Keratinocyte (primary cell): ENCODE measurements around the gene ARRDC2. TPM values are rescaled to one million over a fixed set of nuclear protein-coding genes. Genes with fewer than 3 reads are reported as not detected.

Experiments used
- DNase-seq: peaks from one replicate; pipeline ENCODE4 v3.0.0-alpha.2; 2011; ENCODE audit warnings: low read depth, missing footprints, low spot score
- FAIRE-seq: peaks from 2 replicates; lab custom pipeline; 2011; peaks lifted over from hg19 to GRCh38; lab: Jason Lieb, UNC
- H2AFZ ChIP-seq: 2 replicates; pipeline ENCODE4 v1.6.0; 2012; ENCODE audit warnings: low read length, control low read depth, inconsistent platforms; ENCODE audit not compliant: control insufficient read depth
- H3K27ac ChIP-seq: 2 replicates; pipeline ENCODE4 v1.5.1; 2011; ENCODE audit warnings: low read length; ENCODE audit not compliant: control insufficient read depth, insufficient read depth
- H3K27me3 ChIP-seq: 3 replicates; pipeline ENCODE4 v1.6.0; 2011; ENCODE audit warnings: low read length; ENCODE audit not compliant: control insufficient read depth, insufficient read depth; ENCODE audit errors: extremely low read depth
- H3K36me3 ChIP-seq, 2 experiments: 2 replicates in 1 of 2; 3 replicates in 1 of 2; pipeline ENCODE4 v1.5.1; 2011; ENCODE audit warnings: low read length in 2 of 2, mild to moderate bottlenecking in 1 of 2; ENCODE audit not compliant: control insufficient read depth in 2 of 2, insufficient read depth in 2 of 2; ENCODE audit errors: extremely low read depth in 1 of 2
- H3K4me1 ChIP-seq: 3 replicates; pipeline ENCODE4 v1.5.1; 2011; ENCODE audit warnings: low read length; ENCODE audit not compliant: control insufficient read depth, insufficient read depth; ENCODE audit errors: extremely low read depth
- H3K4me2 ChIP-seq: 3 replicates; pipeline ENCODE4 v1.6.0; 2011; ENCODE audit warnings: low read depth, low read length; ENCODE audit not compliant: control insufficient read depth, insufficient read depth; ENCODE audit errors: extremely low read depth
- H3K4me3 ChIP-seq, 3 experiments: fragments of 200-600 bp in 1 of 3; sonication (generic) in 1 of 3; 2 replicates in 2 of 3; 3 replicates in 1 of 3; pipeline ENCODE4 v1.5.1; 2011 to 2016; ENCODE audit warnings: low read length in 3 of 3, mild to moderate bottlenecking in 3 of 3, control low read depth in 2 of 3, inconsistent platforms in 1 of 3, low read depth in 1 of 3, mixed read lengths in 1 of 3, mixed run types in 1 of 3, moderate library complexity in 1 of 3; ENCODE audit not compliant: control insufficient read depth in 2 of 3, insufficient read depth in 2 of 3; ENCODE audit errors: extremely low read depth in 1 of 3
- H3K79me2 ChIP-seq: 2 replicates; pipeline ENCODE4 v1.6.0; 2012; ENCODE audit warnings: low read length; ENCODE audit not compliant: control insufficient read depth, insufficient read depth
- H3K9ac ChIP-seq: 3 replicates; pipeline ENCODE4 v1.6.0; 2011; ENCODE audit warnings: low read length; ENCODE audit not compliant: control insufficient read depth, insufficient read depth; ENCODE audit errors: extremely low read depth
- H3K9me1 ChIP-seq: 3 replicates; pipeline ENCODE4 v1.6.0; 2011; ENCODE audit warnings: low read length; ENCODE audit not compliant: control insufficient read depth, insufficient read depth; ENCODE audit errors: extremely low read depth
- H3K9me3 ChIP-seq: 2 replicates; pipeline ENCODE4 v1.5.1; 2012; ENCODE audit warnings: low read depth, low read length; ENCODE audit not compliant: control insufficient read depth
- H4K20me1 ChIP-seq: 3 replicates; pipeline ENCODE4 v1.6.0; 2011; ENCODE audit warnings: low read length; ENCODE audit not compliant: control insufficient read depth, insufficient read depth; ENCODE audit errors: extremely low read depth
- CTCF ChIP-seq, 3 experiments: IDR thresholded peaks in 1 of 3; conservative IDR thresholded peaks in 1 of 3; optimal IDR thresholded peaks in 1 of 3; 2 replicates in 2 of 3; 3 replicates in 1 of 3; pipeline versions ENCODE3 to v1.5.1; 2011; ENCODE audit warnings: low read length in 3 of 3, mild to moderate bottlenecking in 3 of 3, moderate library complexity in 2 of 3, control low read depth in 1 of 3, inconsistent platforms in 1 of 3; ENCODE audit not compliant: insufficient read depth in 2 of 3; ENCODE audit errors: extremely low read depth in 1 of 3
- EZH2 ChIP-seq: IDR thresholded peaks from one replicate; pipeline ENCODE4 v1.6.1; 2012; ENCODE audit warnings: inconsistent platforms, mild to moderate bottlenecking, low read length, moderate library complexity
- dilution Hi-C: fragments of 300-500 bp; cut with MboI; formaldehyde crosslinking; loops from one replicate; pipeline ENCODE4 v1.7.0; 2020; ENCODE audit warnings: low sequenced_read_pairs; ENCODE audit not compliant: extremely low pct_ligation_motif_present
- polyA plus RNA-seq, 5 experiments: library from polyadenylated mRNA; depleted of rRNA in 3 of 5; stranded (reverse) in 3 of 5; stranded (forward) in 1 of 5; unstranded in 1 of 5; fragments of >200 nt; gene quantifications; 1 replicate in 1 of 5; 2 replicates in 3 of 5; 3 replicates in 1 of 5; pipeline versions ENCODE4 v1.2.1 to v1.2.3, GENCODE V29; 2011 to 2012; ENCODE audit warnings: missing spikeins in 2 of 5, low read depth in 1 of 5, low replicate concordance in 1 of 5

Gene ARRDC2
- polyA plus RNA-seq, 1 donor (not counting 4 experiments of a cell fraction or from before 2014, with no cell fraction given): 2.4 TPM

DNA sequence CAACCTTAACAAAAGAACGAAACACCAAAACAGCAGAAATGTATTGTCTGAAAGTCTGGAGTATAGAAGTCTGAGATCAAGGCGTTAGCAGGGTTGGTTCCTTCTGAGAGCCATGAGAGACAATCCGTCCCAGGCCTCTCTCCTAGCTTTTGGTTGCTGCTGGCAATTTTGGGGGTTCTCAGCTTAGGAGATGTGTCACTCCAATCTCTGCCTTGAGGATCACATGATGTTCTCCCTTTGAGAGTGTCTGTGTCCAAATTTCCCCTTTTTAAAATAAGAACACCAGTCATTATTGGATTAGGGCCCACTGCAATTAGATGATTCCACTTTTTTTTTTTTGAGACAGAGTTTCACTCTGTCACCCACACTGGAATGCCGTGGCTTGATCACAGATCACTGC, 30.9 kb upstream of the ARRDC2 start:
- DNase-seq (no peak), FAIRE-seq (no peak)
- Histone ChIP-seq H3K9ac (no peak overlapping the region), H3K27ac (no peak overlapping the region), H2AFZ (no peak overlapping the region), H3K36me3 (no peaks in the 10 kb centered on the region), H4K20me1 (peaks cover 2% of the 10 kb centered on the region), H3K4me3 (no peak overlapping the region), H3K27me3 (no peaks in the 10 kb centered on the region), H3K9me1 (no peaks in the 10 kb centered on the region), H3K79me2 (no peaks in the 10 kb centered on the region), H3K9me3 (no peaks in the 10 kb centered on the region), H3K4me1 (no peaks in the 10 kb centered on the region), H3K4me2 (no peak overlapping the region)
- dilution Hi-C loops: no loop called here
- TF ChIP-seq EZH2 (no peak), CTCF (optimal IDR thresholded peaks at IDR 0.05 in 1 of 3, IDR thresholded peaks at IDR 0.05 in 1 of 3, conservative IDR thresholded peaks at IDR 0.05 in 1 of 3; ENCODE audit: extremely low read depth in 1 of 3, insufficient read depth in 2 of 3, low read length in 3 of 3) (no peak)

- peaks cover 2% of the 10 kb centered on the region for H4K20me1 ChIP-seq
- no peaks in the 10 kb centered on the region for H3K9me1 ChIP-seq
- no peak for DNase-seq
- H2AFZ ChIP-seq: no peak overlapping the region
- H3K4me1 ChIP-seq: no peaks in the 10 kb centered on the region
- H3K27me3 ChIP-seq: no peaks in the 10 kb centered on the region
- H3K79me2 ChIP-seq: no peaks in the 10 kb centered on the region
- H3K9me3 ChIP-seq: no peaks in the 10 kb centered on the region
- H3K4me3 ChIP-seq: no peak overlapping the region
- TF ChIP-seq CTCF (optimal IDR thresholded peaks at IDR 0.05 in 1 of 3, IDR thresholded peaks at IDR 0.05 in 1 of 3, conservative IDR thresholded peaks at IDR 0.05 in 1 of 3; ENCODE audit: extremely low read depth in 1 of 3, insufficient read depth in 2 of 3, low read length in 3 of 3) (no peak), EZH2 (no peak)
- H3K4me2 ChIP-seq: no peak overlapping the region
- H3K27ac ChIP-seq: no peak overlapping the region
- no peaks in the 10 kb centered on the region for H3K36me3 ChIP-seq
- dilution Hi-C loops: no loop called here
- FAIRE-seq: no peak
- H3K9ac ChIP-seq: no peak overlapping the region
Observed at GRCh38 chr19:17977488-17977887, 30.5 kb upstream of the ARRDC2 start.
